Measurements from ENCODE around the gene TNC.

TNC gene

DNA sequence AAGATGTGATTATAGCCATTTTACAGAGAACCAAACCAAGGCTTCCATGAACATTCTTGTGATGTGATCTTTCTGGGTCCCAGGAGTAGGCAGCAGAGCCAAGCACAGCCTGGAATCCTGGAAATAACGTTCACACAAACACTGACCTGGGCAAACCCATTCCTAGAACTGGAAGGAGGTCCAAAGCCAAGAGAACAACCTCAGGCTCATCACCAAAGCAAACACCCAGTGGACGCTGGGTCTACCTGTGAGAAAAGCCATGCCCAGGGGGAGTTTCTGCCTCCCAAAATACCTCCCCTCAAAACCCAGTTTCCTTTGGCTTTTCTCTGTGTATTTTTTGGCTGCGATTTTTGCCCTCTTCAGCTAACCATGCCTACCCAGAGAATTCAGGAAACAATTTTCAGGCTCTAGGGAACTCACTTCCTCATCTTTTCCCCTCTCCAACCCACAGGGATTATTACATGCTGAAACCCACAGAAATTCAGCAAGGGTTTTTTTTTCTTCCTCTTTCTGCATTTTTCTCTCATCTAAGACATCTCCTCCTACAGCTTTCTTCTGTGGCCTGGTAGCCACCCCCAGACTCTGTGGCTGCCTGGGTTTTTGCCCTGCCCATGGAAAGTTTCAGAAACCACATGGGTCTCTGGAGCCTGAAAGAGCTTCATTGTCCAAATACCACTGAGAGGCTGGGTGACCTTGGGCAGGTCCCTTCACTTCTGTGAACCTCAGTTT is 75.0 kb downstream of the TNC start:
- no peak for DNase-seq

DNA sequence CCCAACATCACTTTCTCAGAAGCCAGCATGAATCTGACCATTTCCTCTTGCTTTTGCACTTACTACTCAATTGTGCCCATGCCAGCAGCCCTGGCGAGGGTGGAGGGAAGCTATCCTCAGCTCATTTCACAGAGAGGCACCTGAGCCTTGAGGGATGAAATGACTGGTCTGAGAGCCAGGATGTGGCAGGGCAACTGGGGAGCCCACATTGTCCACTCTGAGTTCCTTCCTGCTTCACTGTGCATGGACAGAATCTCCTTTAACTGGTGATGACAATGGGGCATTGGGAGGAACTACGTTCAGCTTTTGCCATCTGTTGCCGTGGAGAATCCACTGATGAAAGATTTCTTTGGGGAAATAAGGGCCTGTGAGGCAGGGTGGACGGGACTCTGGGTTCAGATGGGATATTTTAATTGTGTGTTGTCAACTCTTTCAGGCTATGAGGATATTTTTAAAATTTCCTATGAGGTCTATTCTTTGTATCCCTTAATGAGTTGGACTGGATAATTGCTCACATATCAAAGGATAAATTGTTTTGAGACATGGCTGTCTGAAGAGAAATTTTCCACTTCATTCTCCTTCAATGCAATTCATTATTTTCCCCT is 78.3 kb downstream of the TNC start:
- no peak for DNase-seq

DNA sequence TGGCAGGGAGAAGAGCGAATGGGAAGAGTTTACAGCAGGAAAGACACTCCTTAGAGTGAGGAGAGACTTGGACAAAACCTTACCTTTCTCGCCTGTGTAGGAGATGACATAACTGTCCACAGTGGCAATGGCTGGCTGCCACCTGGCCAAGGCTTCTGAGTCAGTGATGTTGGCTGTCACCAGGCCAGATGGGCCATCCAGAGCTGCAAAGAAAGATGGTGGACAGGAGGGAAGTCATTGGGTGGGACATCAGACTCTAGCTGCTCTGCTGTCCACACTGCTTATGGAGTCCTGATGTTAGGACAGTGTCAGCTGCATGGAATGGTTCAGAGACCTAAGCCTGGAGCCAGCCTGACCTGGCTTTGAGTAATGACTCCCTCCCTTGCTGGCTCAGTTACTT is 79.8 kb downstream of the TNC start:
- DNase-seq = no peak

DNA sequence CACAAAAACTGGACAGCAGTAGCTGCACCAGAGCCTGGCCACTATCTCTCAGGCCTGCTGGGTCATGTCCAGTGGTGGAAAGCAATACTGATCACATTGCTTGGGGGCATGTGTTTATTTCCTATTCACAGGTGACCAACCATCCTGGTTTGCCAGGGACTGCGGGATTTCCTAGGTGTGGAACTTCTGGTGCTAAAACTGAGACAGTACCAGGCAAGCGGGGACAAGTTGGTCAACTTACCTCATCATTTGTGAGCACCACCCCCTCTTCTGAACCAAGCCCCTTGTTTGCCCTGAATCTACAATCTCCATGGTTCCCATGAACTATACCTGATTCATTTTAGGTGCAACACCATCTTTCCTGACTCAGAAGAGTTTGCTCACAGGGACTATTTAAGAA is 81.3 kb downstream of the TNC start:
- no peak for DNase-seq

DNA sequence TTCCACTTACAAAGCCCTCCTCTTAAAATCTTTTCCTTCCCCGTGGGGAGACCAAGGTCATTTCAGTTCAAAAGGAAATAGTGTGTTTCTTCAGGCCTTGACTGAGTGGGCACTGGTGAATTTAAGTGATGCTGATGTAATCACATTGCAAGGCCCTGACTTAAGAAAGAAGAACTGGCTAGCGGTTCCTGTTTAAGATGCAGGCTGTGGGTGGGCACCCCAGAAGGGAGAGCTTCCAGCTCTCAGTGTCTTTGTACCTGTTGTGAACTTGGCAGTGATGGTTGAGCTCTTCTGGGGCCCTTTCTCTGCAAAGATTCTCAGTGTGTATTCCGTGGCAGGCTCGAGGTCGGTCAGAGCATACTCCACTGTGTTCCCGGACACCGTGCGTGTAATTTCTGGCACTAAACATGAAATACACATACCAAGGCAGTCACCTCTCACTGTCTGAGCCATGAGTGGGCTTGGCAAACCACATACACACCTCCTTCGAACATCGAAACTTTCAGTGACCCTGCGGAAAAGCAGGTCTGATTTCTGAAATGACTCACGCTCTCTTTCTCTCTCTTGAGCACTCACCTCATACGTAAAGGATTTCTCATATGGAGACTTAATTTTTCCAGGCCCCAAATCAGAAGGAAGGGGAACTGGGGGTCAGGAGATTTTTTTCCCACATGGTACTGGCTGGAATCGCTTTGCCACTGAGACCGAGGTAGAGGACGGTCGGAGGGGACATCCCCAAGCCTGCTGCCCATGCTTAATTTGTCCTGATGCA is 81.9 kb downstream of the TNC start:
- DNase-seq = no peak

DNA sequence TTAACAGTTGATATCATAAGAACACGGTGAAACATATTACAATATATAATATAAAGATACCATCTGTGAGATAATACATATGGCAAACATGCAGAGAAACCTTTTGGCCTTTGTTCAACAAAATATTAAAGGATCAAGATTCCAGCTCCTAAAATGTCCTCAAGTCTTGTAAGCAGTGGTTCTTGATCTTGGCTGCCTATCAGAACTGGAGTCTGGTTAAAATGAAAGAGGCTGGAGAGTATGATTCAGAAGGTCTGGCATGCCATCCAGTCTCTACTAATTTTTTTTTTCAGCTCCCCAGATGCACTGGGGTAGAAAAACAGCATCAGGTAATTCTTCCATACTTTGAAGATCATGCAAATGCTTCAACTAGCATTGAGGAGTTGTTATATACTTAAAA is 83.2 kb downstream of the TNC start:
- peak; percentile 11 for DNase-seq

DNA sequence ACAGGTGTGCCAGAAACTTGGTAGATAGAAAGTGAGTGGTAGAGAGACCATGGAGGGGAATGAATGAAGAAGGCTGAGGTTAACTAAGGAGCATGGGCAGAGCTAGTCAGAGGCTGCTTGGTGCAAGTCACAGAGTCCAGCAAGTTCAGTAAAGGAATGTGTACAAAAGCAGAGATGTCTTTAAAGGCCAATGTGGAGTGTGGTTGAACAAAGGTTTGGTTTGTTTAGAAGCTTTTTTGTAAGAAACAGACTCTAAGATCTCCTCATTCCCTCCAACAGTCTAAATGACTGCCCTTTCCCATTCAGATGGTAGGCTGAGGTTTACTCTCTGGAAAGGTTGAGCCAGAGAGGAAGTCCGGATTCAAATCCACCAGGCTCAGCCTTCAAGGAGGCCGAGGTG is 84.2 kb downstream of the TNC start:
- no peak for DNase-seq

DNA sequence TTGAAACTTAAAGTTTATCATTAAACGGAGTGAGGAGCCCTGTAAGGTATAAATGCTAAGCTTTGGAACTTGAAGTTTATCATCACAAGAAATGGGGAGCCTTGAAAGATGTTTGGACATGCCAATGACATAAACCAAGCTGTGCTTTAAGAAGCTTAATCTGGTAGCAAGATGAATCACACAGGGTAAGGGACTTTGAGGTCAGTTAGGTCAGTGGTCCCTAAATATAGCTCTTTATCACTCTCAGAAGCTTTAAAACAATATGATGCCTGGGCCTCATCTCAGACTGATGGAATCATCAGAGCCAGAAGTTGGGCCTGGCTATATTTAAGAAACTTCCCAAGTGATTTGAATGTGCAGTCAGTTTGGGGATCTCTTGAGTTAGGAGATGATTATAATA is 85.7 kb downstream of the TNC start:
- DNase-seq = no peak

DNA sequence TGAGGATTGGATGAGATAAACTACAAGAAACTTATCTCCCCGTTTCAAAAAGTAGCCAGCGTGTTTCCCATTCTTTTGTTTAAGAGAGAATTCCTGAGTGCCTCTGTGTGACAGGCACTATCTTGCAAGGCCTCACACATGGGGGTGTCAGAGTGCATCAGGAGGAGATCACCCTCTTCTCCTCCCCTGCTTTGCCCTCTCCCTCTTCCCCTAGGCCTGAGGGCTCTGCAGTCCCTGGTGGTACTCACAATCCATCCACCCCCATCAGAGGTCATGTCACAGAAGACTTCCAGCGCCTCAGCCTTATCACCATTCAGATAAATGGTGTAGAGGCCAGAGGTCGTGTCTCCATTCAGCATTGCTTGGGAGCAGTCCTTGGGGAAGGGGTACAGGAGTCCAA is 88.0 kb downstream of the TNC start:
- no peak for DNase-seq

DNA sequence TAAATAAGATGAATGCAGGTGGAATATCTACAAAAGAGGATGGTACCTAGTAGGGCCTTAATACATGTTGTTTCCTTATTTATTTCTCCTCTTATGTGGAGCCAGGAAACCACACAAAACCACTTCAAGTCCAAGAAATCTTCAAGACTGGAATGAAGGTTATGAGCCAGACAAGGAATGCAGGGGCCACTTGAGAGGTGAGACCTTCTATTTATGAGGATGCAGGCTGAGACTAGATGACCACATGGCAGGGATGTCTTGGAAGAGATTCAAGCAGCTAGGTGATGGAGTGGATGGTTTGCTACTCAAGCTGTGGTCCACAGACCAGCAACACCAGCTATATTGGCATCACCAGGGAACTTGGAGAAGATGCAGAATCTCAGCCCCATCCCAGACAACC is 92.2 kb downstream of the TNC start:
- DNase-seq = peak; percentile 34

DNA sequence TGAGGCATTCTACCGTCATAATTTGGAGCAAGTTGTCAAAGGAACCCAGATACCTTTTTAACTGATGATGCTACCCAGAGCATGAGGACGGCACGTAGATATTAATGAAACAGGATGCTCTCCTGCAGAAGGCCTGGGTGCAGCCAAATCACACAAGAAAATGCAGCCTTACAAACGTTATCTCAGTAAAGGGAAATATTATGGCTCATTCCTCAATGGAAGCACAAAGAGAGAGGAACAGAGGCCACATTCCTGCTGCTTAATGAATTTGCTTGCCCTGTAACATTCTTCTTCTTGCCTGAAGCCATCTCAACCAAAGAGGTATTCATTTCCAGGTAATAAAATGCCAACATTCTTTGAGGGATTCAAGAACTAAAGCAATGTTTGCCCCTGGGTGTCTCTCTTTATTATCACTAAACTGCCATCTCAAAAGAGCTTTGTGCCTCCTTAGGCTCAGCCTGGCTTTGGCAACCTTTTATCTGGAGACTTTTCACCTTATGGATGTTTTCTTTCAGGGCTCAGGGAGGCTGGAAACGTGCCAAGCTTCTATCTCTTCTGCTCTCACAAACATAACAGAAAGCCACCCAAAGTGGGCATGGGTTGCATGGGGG is 92.9 kb downstream of the TNC start:
- DNase-seq = no peak

DNA sequence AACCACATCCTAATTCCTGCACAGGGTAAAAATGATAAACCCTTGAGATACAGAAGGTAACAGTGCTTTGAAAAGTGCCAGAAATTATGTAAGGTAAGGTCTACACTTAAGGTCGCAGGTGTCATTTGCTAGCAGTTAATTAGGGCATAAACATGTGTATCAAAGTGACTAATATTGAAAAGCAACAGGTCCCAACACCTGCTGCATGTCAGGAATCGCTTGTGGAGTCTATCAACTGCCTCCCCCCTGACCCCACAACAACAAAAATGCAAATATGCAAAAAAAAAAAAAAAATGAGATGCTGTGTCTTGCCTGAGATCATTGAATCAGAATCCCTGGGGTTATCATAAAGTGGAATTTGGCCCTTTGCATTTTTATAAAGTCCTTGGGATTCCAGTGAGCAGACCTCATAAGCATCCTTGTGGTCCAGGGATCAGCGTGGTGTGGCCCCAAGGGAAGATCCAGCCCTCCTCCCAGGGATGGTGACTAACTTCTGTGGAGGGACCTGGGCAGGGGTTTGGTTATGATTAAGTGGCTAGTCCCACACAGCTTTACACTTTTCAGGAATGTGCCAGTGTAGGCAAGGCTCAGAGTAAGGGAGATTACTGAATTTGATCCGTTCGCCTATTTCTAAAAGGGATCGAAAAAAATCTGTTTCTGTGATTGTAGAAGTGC is 95.1 kb downstream of the TNC start:
- no peak for DNase-seq

DNA sequence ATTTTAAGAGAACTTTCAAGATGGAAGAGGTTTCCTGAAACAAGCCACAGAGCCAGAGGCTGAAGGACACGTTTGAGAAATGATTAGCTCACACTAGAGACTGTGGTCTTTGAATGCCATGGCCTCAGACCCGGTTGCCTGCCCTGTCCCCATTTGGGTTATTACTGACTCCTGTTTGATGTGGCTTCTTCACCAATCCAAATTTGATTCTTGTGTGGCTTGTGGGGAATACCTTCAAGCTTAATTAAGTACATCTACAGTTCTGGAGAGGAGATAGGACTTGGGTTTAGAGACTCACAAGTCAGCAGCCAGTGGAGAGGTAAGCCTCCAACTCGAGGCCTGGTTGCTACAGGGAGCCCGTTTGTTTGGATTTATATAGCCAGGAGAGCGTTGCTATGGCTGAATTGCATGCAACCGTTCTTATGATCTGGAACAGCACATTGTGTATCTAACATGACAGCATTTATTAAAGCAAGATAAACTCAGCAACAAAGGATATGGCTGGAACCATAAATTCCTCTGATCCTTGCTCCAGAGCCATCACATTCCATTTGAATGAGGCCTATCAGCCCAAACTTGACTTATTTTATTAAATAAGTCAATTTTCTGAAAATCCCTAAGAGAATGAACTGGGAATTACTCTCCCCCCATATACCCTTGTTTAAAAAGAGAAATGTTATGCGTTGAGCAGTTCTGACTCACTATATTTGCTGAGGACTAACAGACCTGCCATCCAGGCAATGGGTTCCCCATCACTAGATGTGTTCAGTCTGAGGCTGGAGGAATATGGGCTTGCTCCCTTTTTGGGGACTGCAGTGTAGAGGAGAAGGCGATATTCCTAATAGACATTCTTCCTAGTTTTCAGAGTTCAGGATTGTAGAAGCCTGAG is 99.2 kb downstream of the TNC start:
- no peak for DNase-seq

DNA sequence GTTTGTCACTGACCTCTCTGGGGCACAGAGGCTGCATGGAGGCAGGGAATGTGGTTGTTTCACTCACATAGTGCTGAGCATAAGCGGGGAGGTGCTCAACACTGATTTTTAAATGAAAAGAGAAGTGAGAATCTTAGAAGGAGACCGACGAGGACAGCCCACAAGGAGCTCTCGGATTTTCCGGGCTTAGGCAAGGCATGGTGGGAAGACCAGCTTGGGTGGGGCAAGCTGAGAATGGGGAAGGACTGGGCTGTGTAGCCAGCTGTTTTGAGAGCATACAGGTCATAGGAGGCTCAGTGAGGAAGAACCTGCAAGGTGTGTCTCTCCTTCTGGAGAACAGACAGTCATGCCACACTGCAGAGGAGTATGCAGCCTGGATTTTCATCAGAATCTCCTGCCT is 101.6 kb downstream of the TNC start:
- no peak for DNase-seq

DNA sequence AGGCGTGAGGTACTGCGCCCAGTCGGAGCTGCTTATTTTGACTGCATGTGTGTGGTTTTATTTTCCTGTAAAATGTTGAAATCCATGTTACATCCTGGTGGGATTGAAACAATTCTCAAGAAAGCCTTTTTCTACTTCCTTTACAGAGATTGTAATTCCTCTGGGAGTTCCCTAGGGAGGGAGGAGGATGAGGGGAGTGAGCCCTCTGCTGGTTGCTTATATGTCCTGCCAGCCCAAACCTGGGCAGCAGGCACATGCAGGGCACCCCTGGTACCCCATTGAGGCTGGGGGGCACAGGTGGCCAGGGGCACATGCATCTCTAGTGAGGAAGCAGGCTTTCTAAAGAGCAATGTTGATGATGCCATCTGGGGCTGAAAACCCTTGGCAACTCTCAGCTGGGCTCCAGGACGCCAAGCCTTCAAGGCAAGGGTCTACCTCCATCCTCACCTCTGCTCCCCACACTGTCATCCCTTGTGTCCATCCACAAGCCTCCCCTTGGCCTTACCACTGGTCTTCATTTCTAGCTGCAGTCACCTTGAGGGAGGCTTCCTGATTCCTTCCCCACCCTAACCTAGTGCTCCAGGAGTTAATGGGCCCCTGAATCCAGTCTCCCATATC is 102.8 kb downstream of the TNC start:
- no peak for DNase-seq

DNA sequence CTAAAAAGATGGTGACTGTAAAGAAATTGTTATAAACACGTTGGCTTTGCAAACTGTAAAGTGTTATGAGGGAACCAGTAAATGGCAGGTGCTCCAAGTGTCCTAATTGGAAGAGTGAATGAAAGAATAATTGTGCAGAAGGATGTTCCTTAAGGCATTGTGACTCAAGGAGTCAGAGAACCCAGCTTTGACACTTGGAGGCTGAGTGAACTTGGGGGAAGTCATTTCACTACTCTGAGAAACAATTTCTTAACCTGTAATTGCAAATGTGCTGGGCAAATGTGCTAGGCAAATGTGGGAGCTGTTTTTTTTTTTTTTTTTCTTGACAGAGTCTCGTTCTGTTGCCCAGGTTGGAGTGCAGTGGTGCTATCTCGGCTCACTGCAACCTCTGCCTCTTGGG is 103.5 kb downstream of the TNC start:
- no peak for DNase-seq

DNA sequence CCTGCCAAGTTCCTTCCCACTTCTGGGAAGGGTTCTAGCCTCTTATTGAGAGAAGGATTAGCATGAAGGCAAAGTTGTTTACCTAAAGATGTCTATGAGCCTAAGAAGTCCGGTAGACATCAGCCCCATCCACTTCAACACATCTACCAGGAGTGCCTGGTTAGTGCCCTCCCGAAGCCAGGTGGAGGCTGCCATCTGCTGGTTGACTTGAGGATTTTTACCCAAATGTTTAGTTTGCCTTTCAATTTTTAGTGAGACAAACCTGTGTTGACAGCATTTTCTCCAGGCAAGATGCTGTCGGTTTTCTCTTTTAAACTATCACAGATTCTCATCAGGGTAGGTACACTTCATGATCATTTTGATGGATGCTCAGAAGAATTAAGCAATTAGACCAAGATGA is 104.0 kb downstream of the TNC start:
- peak; percentile 94 for DNase-seq

DNA sequence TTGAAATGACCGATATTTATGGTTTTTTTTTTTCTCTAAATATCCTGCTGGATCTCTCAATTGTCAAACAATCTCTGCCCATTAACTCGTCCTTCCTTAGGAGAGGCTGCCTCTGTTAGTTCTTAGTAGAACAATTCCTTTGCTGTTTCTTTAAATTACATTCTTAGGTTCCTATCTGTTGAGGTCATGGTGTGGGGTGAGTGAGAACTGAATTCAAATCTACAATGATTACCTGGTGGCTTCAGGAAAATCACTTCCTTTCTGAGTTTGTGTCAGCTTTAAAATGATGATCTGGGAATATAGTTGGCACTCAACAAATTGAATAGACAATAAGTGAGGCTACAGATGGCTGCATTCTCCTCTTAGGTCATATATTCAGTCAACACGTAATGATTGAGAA is 105.5 kb downstream of the TNC start:
- DNase-seq = no peak

DNA sequence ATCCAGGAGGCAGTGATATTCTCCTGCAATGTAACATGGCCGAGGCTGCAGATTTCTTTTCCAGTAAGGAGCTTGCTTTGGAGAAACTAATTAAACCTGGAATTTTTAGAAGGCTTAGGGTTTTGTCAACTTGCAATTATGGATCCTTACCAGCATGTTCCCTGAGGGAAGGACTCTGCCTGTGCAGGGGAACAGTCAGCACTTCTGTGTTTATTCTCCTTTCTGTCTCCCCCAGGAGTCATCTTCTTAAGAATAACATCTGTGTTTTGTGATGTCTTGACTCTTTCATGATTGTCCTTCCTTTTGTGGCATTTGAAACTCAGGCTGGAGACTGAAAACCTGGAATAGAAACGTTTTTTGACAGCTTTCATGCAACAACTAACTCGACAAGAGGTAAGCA is 107.1 kb downstream of the TNC start:
- DNase-seq = no peak

DNA sequence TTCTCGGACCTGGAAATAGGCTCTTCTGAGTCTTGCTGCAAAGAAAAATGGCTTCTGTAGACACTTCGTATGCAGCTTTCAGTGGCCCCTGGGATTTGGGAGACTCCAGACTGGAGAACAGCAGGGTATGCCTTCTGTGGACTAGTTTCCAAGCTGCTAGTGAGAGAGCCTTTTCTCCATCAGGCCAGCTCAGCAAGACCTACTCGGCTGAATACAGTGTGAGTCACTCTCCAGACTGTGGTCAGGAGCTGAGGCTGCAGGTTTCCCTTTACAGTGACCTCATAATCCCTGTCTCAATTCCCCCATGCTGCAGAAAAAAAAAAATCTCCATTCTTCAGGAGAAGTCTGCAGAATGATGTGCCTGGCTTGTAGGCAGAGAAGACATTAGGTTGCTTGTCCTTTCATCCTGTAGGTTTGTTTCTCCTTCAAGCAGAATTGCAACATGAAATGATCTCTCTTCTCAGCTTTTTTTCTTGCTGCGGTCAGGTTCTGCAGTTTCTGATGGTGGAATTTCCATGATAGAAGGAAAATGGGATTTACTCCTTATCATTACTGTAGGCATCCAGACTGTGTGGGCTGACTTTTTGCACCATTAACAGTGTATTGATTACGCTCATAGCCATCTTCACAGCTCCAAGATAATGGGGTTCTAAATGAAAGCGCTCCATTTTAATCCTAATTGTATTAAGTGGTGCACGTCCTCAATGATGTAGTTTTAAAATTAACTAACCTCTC is 109.3 kb downstream of the TNC start:
- DNase-seq = no peak

DNA sequence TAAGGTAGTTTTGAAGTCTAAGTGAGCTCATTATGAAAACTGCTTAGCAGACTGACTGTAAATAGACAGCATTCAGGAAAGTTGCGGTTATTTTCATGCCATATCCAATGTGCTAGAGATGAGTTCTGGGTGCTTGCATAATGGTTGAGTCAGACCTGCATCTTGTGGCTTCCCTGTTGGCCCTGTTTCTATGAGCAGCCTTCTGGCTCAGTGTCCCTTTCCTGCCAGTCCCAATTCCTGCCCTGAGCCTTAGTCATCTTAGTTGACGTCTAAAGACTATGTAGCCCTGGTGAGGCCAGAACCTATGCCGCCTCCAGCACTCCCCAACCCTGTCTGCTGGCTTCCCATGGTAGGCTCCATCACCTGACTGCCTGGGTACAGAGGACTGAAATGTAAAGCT is 111.3 kb downstream of the TNC start:
- no peak for DNase-seq
